Measurements from ENCODE around the gene CLCC1.
"Not testable (repeated sequence)": the region's sequence is repeated elsewhere in the genome, so short reads cannot be mapped to it uniquely, and the experiment has no call there.

The CLCC1 gene

GRCh38 chr1:108955111-108955510 is 8.2 kb downstream of the CLCC1 start:
- Histone ChIP-seq H3K4me1 (ENCODE audit: insufficient read depth, low read length) (no peaks in the 10 kb centered on the region), H3K27me3 (ENCODE audit: insufficient read depth, low read length) (no peaks in the 10 kb centered on the region), H3K9me3 (ENCODE audit: low read length) (peaks cover 8% of the 10 kb centered on the region), H3K4me3 (ENCODE audit: low read length) (no peak overlapping the region), H3K36me3 (ENCODE audit: insufficient read depth, low read length) (peaks cover 26% of the 10 kb centered on the region), H2AFZ (ENCODE audit: low read depth, low read length) (no peak overlapping the region)

DNA sequence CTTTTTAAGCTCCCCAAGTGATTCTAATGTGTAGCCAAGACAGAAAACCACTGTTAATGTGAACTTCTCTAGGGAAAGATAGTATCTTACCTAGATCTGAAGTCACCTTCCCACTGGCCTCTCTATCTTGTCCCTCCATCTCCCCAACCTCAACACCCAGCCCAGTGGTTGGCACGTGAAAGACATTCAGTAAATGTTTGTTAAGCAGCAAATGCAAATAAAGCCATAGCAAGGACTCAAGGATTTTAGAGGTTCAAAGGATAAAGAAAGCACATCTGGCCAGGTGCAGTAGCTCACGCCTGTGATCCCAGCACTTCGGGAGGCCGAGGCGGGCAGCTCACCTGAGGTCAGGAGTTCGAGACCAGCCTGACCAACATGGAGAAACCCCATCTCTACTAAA is 9.8 kb downstream of the CLCC1 start:
- Histone ChIP-seq H3K4me3 (ENCODE audit: low read length) (no peak overlapping the region), H3K4me1 (ENCODE audit: insufficient read depth, low read length) (peaks cover 2% of the 10 kb centered on the region), H3K27me3 (ENCODE audit: insufficient read depth, low read length) (no peaks in the 10 kb centered on the region), H2AFZ (ENCODE audit: low read depth, low read length) (no peak overlapping the region), H3K9me3 (ENCODE audit: low read length) (peaks cover 8% of the 10 kb centered on the region), H3K36me3 (ENCODE audit: insufficient read depth, low read length) (peaks cover 19% of the 10 kb centered on the region)

DNA sequence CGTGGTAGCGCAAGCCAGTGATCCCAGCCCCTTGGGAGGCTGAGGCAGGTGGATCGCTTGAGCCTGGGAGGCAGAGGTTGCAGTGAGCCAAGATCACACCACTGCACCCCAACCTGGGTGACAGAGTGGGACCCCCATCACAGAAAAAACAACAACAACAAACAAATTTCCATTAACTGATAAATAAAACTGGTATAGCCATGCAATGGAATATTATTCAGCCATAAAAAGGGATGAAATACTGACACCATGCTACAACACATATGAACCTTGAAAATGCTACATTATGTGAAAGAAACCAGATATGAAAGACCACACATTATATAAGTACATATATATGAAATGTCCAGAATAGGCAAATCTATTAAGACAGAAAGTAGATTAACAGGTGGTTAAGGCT is 12.0 kb downstream of the CLCC1 start:
- Histone ChIP-seq H3K36me3 (ENCODE audit: insufficient read depth, low read length) (peaks cover 29% of the 10 kb centered on the region), H3K9me3 (ENCODE audit: low read length) (peaks cover 7% of the 10 kb centered on the region), H3K4me1 (ENCODE audit: insufficient read depth, low read length) (peaks cover 2% of the 10 kb centered on the region)

DNA sequence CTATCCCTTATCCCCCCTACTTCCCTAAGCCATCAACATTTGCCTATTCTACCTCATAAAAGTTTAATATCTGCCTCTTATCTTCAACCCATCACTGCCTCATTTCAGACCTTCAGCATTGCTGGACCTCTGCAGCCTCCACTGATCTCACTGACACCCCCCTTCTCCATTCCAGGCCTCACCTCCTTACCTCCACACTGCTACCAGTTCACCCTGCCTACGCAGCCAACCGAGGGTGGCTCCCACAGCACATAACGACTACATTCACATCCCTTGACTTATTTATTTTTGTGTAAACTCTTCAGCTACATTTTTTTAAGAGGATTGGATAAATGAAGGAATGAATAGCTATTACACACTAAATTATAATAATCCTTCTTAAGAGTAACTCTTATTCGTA is 14.2 kb downstream of the CLCC1 start:
- Histone ChIP-seq H3K27me3 (ENCODE audit: insufficient read depth, low read length) (no peaks in the 10 kb centered on the region), H3K4me1 (ENCODE audit: insufficient read depth, low read length) (peaks cover 2% of the 10 kb centered on the region), H2AFZ (ENCODE audit: low read depth, low read length) (no peak overlapping the region), H3K4me3 (ENCODE audit: low read length) (no peak overlapping the region), H3K36me3 (ENCODE audit: insufficient read depth, low read length) (peaks cover 23% of the 10 kb centered on the region), H3K9me3 (ENCODE audit: low read length) (no peaks in the 10 kb centered on the region)

More for the DNA sequence above, 12.0 kb downstream of the CLCC1 start:
- Histone ChIP-seq H3K4me3 (ENCODE audit: low read length) (no peak overlapping the region), H3K27me3 (ENCODE audit: insufficient read depth, low read length) (no peaks in the 10 kb centered on the region), H2AFZ (ENCODE audit: low read depth, low read length) (no peak overlapping the region)

GRCh38 chr1:108947871-108948525 is 15.3 kb downstream of the CLCC1 start:
- no peaks in the 10 kb centered on the region for H3K27me3 ChIP-seq (ENCODE audit: insufficient read depth, low read length)
- peaks cover 2% of the 10 kb centered on the region for H3K4me1 ChIP-seq (ENCODE audit: insufficient read depth, low read length)
- no peak overlapping the region for H2AFZ ChIP-seq (ENCODE audit: low read depth, low read length)
- H3K36me3 ChIP-seq (ENCODE audit: insufficient read depth, low read length): peaks cover 32% of the 10 kb centered on the region
- no peaks in the 10 kb centered on the region for H3K9me3 ChIP-seq (ENCODE audit: low read length)
- no peak overlapping the region for H3K4me3 ChIP-seq (ENCODE audit: low read length)

DNA sequence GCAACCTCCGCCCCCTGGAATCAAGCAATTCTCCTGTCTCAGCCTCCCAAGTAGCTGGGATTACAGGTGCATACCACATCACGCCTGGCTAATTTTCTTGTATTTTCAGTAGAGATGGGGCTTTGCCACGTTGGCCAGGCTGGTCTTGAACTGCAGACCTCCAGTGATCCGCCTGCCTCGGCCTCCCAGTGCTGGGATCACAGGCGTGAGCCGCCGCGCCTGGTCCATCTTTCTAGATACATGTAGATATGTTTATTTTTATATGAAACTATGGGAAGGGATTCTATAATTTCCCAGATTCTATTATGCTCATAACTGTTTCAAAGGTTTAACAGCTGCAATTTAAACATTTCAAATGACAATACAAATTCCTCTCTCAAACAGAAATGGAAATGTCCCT is 27.1 kb downstream of the CLCC1 start:
- Histone ChIP-seq H2AFZ (ENCODE audit: low read depth, low read length) (no peak overlapping the region), H3K4me1 (ENCODE audit: insufficient read depth, low read length) (no peaks in the 10 kb centered on the region), H3K9me3 (ENCODE audit: low read length) (no peaks in the 10 kb centered on the region), H3K4me3 (ENCODE audit: low read length) (no peak overlapping the region), H3K36me3 (ENCODE audit: insufficient read depth, low read length) (peaks cover 82% of the 10 kb centered on the region), H3K27me3 (ENCODE audit: insufficient read depth, low read length) (no peaks in the 10 kb centered on the region)

GRCh38 chr1:108933944-108934343 is 29.3 kb downstream of the CLCC1 start:
- no peak overlapping the region for H3K4me3 ChIP-seq (ENCODE audit: low read length)
- H3K9me3 ChIP-seq (ENCODE audit: low read length): no peaks in the 10 kb centered on the region
- peaks cover 93% of the 10 kb centered on the region for H3K36me3 ChIP-seq (ENCODE audit: insufficient read depth, low read length)
- H3K4me1 ChIP-seq (ENCODE audit: insufficient read depth, low read length): no peaks in the 10 kb centered on the region
- no peaks in the 10 kb centered on the region for H3K27me3 ChIP-seq (ENCODE audit: insufficient read depth, low read length)
- no peak overlapping the region for H2AFZ ChIP-seq (ENCODE audit: low read depth, low read length)

DNA sequence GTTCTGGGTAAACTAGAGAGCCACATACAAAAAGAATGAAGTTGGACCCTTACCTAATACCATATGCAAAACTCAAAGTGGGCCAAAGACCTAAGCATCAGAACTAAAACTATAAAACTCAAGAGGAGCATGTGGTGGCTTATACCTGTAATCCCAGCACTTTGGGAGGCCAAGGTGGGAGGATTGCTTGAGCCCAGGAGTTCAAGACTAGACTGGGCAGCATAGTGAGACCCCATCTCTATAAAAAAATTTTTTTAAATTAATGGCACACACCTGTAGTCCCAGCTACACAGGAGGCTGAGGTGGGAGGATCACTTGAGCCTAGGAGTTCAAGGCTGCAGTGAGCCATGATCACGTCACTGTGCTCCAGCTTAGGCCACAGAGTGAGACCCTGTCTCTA is 35.7 kb downstream of the CLCC1 start:
- H3K36me3 ChIP-seq (ENCODE audit: insufficient read depth, low read length): peaks cover 85% of the 10 kb centered on the region
- H3K9me3 ChIP-seq (ENCODE audit: low read length); H3K4me1 ChIP-seq (ENCODE audit: insufficient read depth, low read length); H3K27me3 ChIP-seq (ENCODE audit: insufficient read depth, low read length); H2AFZ ChIP-seq (ENCODE audit: low read depth, low read length); H3K4me3 ChIP-seq (ENCODE audit: low read length): not testable (repeated sequence)

DNA sequence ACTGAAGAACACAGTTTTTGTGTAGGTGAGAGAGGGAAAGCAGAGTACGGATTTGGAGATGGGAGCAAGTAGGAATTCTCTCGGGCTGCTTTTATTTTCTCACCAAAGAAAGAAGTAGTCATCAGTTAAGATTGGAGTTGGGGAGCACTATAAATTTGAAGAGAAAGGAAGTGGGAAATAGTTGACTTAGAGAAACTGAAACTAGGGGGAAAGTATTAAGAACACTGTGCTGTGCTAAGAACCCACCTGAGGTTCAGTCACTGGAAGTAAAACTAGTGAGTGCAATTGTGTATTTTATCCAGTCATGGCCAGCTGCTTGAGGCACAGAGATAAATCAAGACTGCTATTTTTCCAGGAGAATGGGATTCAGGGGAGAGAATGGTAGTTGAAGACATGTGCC is 37.4 kb downstream of the CLCC1 start:
- no peaks in the 10 kb centered on the region for H3K27me3 ChIP-seq (ENCODE audit: insufficient read depth, low read length)
- H3K4me1 ChIP-seq (ENCODE audit: insufficient read depth, low read length): no peaks in the 10 kb centered on the region
- H3K36me3 ChIP-seq (ENCODE audit: insufficient read depth, low read length): peaks cover 74% of the 10 kb centered on the region
- no peak overlapping the region for H3K4me3 ChIP-seq (ENCODE audit: low read length)
- H3K9me3 ChIP-seq (ENCODE audit: low read length): no peaks in the 10 kb centered on the region
- H2AFZ ChIP-seq (ENCODE audit: low read depth, low read length): no peak overlapping the region

DNA sequence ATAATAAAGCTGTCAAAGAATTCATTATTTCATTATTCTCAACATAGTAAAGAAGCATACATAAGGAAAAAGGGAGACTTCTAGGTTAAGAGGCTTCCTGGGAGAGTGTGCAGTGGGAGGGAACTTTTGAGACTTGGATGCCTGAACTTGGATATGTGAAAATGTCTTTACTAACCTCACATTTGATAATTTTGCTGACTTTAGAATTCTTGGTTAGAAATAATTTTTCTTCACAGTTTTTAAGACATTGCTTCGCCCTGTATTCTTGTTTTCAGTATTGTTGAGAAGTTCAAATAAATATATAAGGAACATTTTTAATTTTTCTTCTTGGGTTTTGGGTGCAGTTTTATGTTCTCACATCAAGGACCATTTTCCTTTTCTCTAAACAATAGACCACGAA is 46.5 kb downstream of the CLCC1 start:
- no peaks in the 10 kb centered on the region for H3K9me3 ChIP-seq (ENCODE audit: low read length)
- H2AFZ ChIP-seq (ENCODE audit: low read depth, low read length): no peak overlapping the region
- no peaks in the 10 kb centered on the region for H3K4me1 ChIP-seq (ENCODE audit: insufficient read depth, low read length)
- H3K27me3 ChIP-seq (ENCODE audit: insufficient read depth, low read length): no peaks in the 10 kb centered on the region
- peaks cover 11% of the 10 kb centered on the region for H3K36me3 ChIP-seq (ENCODE audit: insufficient read depth, low read length)
- no peak overlapping the region for H3K4me3 ChIP-seq (ENCODE audit: low read length)

All from neuron (in vitro differentiated cells).